ENCODE data around the gene IBA57.
A peak's percentile ranks its signal among the peaks of the same experiment; 100 is the strongest.
"Not testable (repeated sequence)": the region's sequence is repeated elsewhere in the genome, so short reads cannot be mapped to it uniquely, and the experiment has no call there.

The IBA57 gene

GRCh38 chr1:228226956-228227791, 61.6 kb downstream of the IBA57 start:
- no peak for DNase-seq (ENCODE audit: low read depth)

- DNase-seq (ENCODE audit: low read depth), result not testable (repeated sequence)
Measured at GRCh38 chr1:228228147-228228546, 62.5 kb downstream of the IBA57 start.

- peak; percentile 83 for DNase-seq (ENCODE audit: low read depth)
Measured at GRCh38 chr1:228228601-228229074, 63.0 kb downstream of the IBA57 start.

- no peak for DNase-seq (ENCODE audit: low read depth)
Measured at GRCh38 chr1:228231189-228231588, 65.6 kb downstream of the IBA57 start.

Data from non-pigmented ciliary epithelial cell (primary cell).